HFF-Myc (cell line): ENCODE measurements around the gene KLHL29.

ENCODE experiments used
- DNase-seq: peaks from one replicate; pipeline ENCODE4 v3.0.0-alpha.2; 2011; ENCODE audit warnings: low read depth; ENCODE audit errors: extremely low read depth
- H3K4me3 ChIP-seq: replicated peaks from 2 replicates; pipeline ENCODE4 v1.5.1; 2011; ENCODE audit warnings: low read depth, mild to moderate bottlenecking, control low read depth, low read length
- CTCF ChIP-seq: IDR thresholded peaks from 2 replicates; pipeline ENCODE4 v1.5.1; 2012; ENCODE audit warnings: mild to moderate bottlenecking, low read depth, low read length, control low read depth; ENCODE audit errors: missing control alignments

The KLHL29 gene

GRCh38 chr2:23378496-23378895 lies 6.5 kb upstream of the KLHL29 start:
- DNase-seq: no peak
- no peak for TF ChIP-seq CTCF
- no peak overlapping the region for H3K4me3 ChIP-seq

GRCh38 chr2:23379220-23379695 lies 5.7 kb upstream of the KLHL29 start:
- no peak for DNase-seq
- H3K4me3 ChIP-seq: no peak overlapping the region
- no peak for TF ChIP-seq CTCF

GRCh38 chr2:23380562-23381065 lies 4.4 kb upstream of the KLHL29 start:
- TF ChIP-seq CTCF: no peak
- no peak overlapping the region for H3K4me3 ChIP-seq

GRCh38 chr2:23381084-23381483 lies 3.9 kb upstream of the KLHL29 start:
- no peak overlapping the region for H3K4me3 ChIP-seq
- no peak for TF ChIP-seq CTCF

More at GRCh38 chr2:23380562-23381065, 4.4 kb upstream of the KLHL29 start:
- no peak for DNase-seq

GRCh38 chr2:23381485-23381884 lies 3.5 kb upstream of the KLHL29 start:
- no peak overlapping the region for H3K4me3 ChIP-seq
- TF ChIP-seq CTCF: no peak
- no peak for DNase-seq

More at GRCh38 chr2:23381084-23381483, 3.9 kb upstream of the KLHL29 start:
- peak; percentile 24 for DNase-seq

- no peak for TF ChIP-seq CTCF
- no peak overlapping the region for H3K4me3 ChIP-seq
- DNase-seq: no peak
Measured at GRCh38 chr2:23383100-23383499, 1.9 kb upstream of the KLHL29 start.

- DNase-seq: no peak
- peak overlapping the region; percentile 66 for H3K4me3 ChIP-seq
- TF ChIP-seq CTCF: no peak
Measured at GRCh38 chr2:23385351-23385747, 370 bp downstream of the KLHL29 start.
